G401.6 (cell line): ENCODE results near the gene DVL1.
"Not testable (repeated sequence)": the region's sequence is repeated elsewhere in the genome, so short reads cannot be mapped to it uniquely, and the experiment has no call there.

Source experiments
- FAIRE-seq: peaks from 2 replicates; lab custom pipeline; 2012; peaks lifted over from hg19 to GRCh38; lab: Jason Lieb, UNC

DVL1 gene

GRCh38 chr1:1373051-1373814 lies 24.0 kb upstream of the DVL1 start:
- no peak for FAIRE-seq

- FAIRE-seq, result no peak
Observed at GRCh38 chr1:1371746-1372711, 22.8 kb upstream of the DVL1 start.

GRCh38 chr1:1371364-1371745 lies 22.1 kb upstream of the DVL1 start:
- no peak for FAIRE-seq

GRCh38 chr1:1370771-1371300 lies 21.6 kb upstream of the DVL1 start:
- FAIRE-seq, result no peak

GRCh38 chr1:1370094-1370493 lies 20.9 kb upstream of the DVL1 start:
- FAIRE-seq, result not testable (repeated sequence)

GRCh38 chr1:1367315-1367714 lies 18.1 kb upstream of the DVL1 start:
- FAIRE-seq, result no peak

GRCh38 chr1:1366699-1367066 lies 17.5 kb upstream of the DVL1 start:
- FAIRE-seq, result no peak

GRCh38 chr1:1365875-1366698 lies 16.9 kb upstream of the DVL1 start:
- FAIRE-seq, result no peak

- no peak for FAIRE-seq
Observed at GRCh38 chr1:1364266-1364665, 15.0 kb upstream of the DVL1 start.

- no peak for FAIRE-seq
Observed at GRCh38 chr1:1361982-1362423, 12.8 kb upstream of the DVL1 start.

GRCh38 chr1:1361233-1361981 lies 12.2 kb upstream of the DVL1 start:
- FAIRE-seq, result no peak

- no peak for FAIRE-seq
Observed at GRCh38 chr1:1360506-1361169, 11.4 kb upstream of the DVL1 start.

- no peak for FAIRE-seq
Observed at GRCh38 chr1:1359664-1360468, 10.6 kb upstream of the DVL1 start.

- FAIRE-seq, result no peak
Observed at GRCh38 chr1:1359308-1359663, 10.1 kb upstream of the DVL1 start.

- no peak for FAIRE-seq
Observed at GRCh38 chr1:1358433-1359271, 9.4 kb upstream of the DVL1 start, which contains the start of gene MXRA8. TSS of gene MXRA8 (minus strand) at chr1:1358555. CDS start at chr1:1358504, 51 bp downstream.

GRCh38 chr1:1357871-1358432 lies 8.7 kb upstream of the DVL1 start:
- FAIRE-seq, result no peak

GRCh38 chr1:1356796-1357401 lies 7.7 kb upstream of the DVL1 start:
- no peak for FAIRE-seq

- no peak for FAIRE-seq
Observed at GRCh38 chr1:1356166-1356795, 7.1 kb upstream of the DVL1 start.
